HG03025 (cell line): ENCODE data around the gene SLC27A1.
A peak's percentile ranks its signal among the peaks of the same experiment; 100 is the strongest.
"Not testable (repeated sequence)": the region's sequence is repeated elsewhere in the genome, so short reads cannot be mapped to it uniquely, and the experiment has no call there.

Experiments
- ATAC-seq: cut with Tn5 transposase; IDR thresholded peaks from one replicate; pipeline ENCODE4 v1.9.1; 2021; ENCODE audit warnings: mild to moderate bottlenecking, moderate library complexity; ENCODE audit not compliant: unreplicated experiment, low FRiP score

SLC27A1 gene

GRCh38 chr19:17506745-17507144 lies 36.4 kb downstream of the SLC27A1 start:
- no peak for ATAC-seq

GRCh38 chr19:17508558-17508933 lies 38.2 kb downstream of the SLC27A1 start:
- not testable (repeated sequence) for ATAC-seq

- ATAC-seq = no peak
Measured at GRCh38 chr19:17510220-17510993, 40.1 kb downstream of the SLC27A1 start.

- peak; percentile 58 for ATAC-seq
Measured at GRCh38 chr19:17511724-17512573, 41.6 kb downstream of the SLC27A1 start.

GRCh38 chr19:17512574-17512939 lies 42.2 kb downstream of the SLC27A1 start:
- no peak for ATAC-seq

GRCh38 chr19:17515408-17516149 lies 45.3 kb downstream of the SLC27A1 start:
- no peak for ATAC-seq

- no peak for ATAC-seq
Measured at GRCh38 chr19:17517898-17518297, 47.6 kb downstream of the SLC27A1 start.

- ATAC-seq = not testable (repeated sequence)
Measured at GRCh38 chr19:17518654-17519053, 48.3 kb downstream of the SLC27A1 start.

GRCh38 chr19:17519967-17520366 lies 49.6 kb downstream of the SLC27A1 start:
- no peak for ATAC-seq

- no peak for ATAC-seq
Measured at GRCh38 chr19:17520865-17521264, 50.5 kb downstream of the SLC27A1 start.

GRCh38 chr19:17522988-17523872 lies 52.9 kb downstream of the SLC27A1 start:
- peak; percentile 60 for ATAC-seq

GRCh38 chr19:17524651-17525050 lies 54.3 kb downstream of the SLC27A1 start:
- ATAC-seq = no peak

- no peak for ATAC-seq
Measured at GRCh38 chr19:17525141-17525540, 54.8 kb downstream of the SLC27A1 start.

- no peak for ATAC-seq
Measured at GRCh38 chr19:17526922-17527321, 56.6 kb downstream of the SLC27A1 start.

GRCh38 chr19:17527326-17527725 lies 57.0 kb downstream of the SLC27A1 start:
- no peak for ATAC-seq

GRCh38 chr19:17528610-17529009 lies 58.3 kb downstream of the SLC27A1 start:
- no peak for ATAC-seq

- ATAC-seq = no peak
Measured at GRCh38 chr19:17529239-17530158, 59.2 kb downstream of the SLC27A1 start.

GRCh38 chr19:17530586-17530985 lies 60.3 kb downstream of the SLC27A1 start:
- ATAC-seq = no peak

- no peak for ATAC-seq
Measured at GRCh38 chr19:17532116-17532515, 61.8 kb downstream of the SLC27A1 start.
